NCI-H774 (cell line): ENCODE data around the gene TBC1D3G.
"Not testable (repeated sequence)": the region's sequence is repeated elsewhere in the genome, so short reads cannot be mapped to it uniquely, and the experiment has no call there.

Source experiments
- DNase-seq: peaks from one replicate; lab custom pipeline; 2025; lab: John Stamatoyannopoulos, UW

Gene TBC1D3G

DNA sequence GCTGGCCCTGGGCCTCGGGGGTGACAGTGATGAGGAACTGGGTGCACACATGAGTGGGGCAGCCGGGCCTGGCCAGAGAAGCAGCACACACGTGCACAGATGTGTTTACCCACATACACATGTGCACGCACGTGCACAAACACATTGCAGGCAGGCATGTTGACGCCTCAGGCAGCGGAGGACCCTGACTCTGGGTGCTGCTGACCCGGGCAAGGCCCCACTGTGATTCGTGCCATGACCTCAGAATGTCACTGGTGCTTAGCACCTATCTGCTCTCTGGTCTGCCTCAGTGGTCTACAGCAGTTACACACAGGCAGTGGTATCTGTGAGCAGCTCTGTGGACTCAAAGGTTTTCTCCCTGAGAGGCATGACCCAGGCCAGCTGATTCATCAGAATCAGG is at the start of gene TBC1D3G:
TBC1D3G (plus strand) TSS at position 301 of the 400 bp plus-strand sequence. CDS start 1,528 bp downstream, outside the sequence.
- not testable (repeated sequence) for DNase-seq

DNA sequence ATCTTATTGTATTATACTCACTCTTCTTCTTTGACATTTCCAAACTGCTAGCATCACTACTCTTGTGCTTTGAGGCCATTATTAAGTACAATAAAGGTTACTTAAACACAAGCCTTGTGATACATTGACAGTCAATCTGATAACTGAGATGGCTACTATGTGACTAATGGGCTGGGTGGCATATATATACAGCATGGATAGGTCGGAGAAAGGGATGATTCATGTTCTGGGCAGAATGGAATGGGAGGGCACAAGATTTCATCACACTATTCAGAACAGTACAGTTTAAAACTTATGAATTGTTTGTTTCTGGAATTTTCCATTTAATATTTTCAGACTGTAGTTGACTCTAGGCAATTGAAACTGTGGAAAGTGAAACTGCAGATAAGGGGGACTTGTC is 40.4 kb upstream of the TBC1D3G start:
- not testable (repeated sequence) for DNase-seq

DNA sequence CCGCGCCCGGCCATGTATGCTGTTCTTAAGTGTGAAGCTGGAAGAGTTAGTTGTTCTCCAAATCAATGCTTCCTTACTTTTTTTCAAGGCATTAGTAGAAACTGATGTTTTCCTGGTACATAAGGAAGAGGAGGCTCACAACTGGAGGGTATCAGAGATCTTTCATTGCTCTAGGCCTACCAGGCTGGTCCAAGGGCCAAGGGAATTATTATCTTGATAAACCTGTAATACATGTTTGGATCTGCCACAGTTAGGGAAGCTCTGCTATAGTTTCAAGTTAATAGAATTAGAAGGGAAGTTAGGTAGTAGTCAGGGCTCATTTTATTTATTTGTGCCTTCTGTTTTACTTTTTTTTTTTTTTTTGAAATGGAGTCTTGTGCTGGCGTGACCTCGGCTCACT is 39.5 kb upstream of the TBC1D3G start:
- not testable (repeated sequence) for DNase-seq

DNA sequence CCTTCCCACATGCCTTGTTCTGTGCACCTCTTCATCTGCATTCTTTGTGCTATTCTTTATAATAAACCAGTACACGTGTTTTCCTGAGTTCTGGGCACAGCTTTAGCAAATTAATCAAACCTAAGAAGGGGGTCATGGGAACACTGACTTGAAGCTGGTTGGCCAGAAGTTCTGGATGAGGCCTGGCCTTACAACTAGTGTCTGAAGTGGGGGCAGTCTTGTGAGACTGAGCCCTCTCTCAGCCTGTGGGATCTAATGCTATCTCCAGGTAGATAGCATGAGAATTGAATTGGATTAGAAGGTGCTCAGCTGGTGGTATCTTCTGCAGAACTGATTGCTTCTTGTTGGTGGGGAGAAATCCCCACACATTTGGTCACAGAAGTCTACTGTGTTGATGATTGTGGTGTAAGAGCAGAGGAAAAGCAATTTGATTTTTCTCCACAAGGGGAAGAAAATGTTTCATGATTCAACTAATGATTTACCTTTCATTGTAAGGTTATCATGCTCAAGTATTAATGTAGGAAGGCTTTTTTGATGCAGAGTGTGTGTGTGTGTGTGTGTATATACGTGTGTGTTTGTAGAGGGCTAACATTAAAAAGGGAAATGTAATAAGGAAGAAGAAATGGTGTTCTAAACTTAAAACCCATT is 33.6 kb upstream of the TBC1D3G start:
- DNase-seq = not testable (repeated sequence)

DNA sequence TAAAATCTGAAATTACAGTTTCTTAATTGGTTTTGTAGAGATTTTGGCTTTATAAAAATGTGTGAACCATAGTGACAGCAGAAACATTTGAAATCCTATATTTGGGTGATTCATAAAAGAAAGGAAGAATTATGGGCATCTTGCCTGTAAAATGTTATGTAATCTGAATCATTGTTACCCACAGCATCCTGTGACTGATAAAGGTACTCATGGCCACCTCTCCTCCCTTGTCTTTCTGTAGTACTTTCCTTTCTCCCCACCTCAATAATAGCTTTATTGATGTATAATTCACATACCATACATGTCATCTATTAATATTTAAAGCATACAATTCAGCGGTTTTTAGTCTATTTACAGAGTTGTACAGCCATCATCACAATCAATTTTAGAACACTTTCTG is 28.5 kb upstream of the TBC1D3G start:
- not testable (repeated sequence) for DNase-seq

DNA sequence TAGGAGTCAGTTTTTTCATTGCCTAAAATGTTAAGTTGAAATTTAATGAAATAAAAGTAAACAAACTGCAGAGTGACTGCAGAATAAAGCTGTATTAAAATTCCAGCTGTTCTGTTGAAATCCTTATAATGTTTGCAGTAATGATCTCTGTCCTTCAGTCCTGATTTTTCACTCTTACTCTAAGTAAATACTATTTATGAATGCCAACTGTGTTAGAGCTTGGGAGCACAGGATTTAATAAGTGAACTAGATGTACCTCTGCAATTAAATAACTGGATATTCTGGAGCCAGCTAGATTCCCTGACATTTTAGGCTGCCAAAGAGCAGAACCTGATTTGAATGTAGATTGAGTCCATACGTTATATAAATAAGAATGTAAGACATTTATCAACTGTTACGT is 7.9 kb upstream of the TBC1D3G start:
- not testable (repeated sequence) for DNase-seq

DNA sequence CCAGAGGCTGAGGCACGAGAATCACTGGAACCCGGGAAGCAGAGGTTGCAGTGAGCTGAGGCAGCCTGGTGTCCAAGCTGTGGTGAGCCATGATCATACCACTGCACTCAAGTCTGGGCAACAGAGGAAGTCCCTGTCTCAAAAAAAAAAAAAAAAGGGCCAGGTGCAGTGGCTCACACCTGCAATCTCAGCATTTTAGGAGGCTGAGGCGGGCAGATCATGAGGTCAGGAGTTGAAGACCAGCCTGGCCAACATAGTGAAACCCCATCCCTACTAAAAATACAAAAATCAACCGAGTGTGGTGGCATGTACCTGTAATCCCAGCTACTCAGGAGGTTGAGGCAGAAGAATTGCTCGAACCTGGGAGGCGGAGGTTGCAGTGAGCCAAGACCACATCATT is 38.8 kb downstream of the TBC1D3G start:
- not testable (repeated sequence) for DNase-seq

DNA sequence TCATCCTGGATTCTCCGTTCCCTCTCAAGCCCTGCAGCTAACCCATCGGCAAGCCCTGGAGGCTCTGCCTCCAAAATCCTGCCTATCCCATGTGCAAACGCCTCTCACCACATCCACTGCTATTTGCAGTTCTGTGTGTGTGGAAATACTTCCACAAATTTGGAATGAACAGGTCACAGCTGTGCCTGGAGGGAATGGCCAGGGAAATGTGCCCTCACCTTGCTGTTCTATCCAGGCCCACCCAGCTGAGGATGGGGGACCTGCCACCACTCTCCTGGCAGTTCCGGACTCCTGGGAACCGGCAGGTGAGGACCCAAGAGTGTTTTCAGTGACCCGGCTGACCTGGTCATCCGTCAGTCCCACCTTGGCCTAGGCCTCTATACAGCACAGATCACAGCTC is 52.3 kb downstream of the TBC1D3G start:
- DNase-seq = not testable (repeated sequence)
